IMR-90 (cell line): Measurements from ENCODE around the gene RHOBTB3. TPM values are rescaled to one million over a fixed set of nuclear protein-coding genes. Genes with fewer than 3 reads are reported as not detected.

Experiments used
- ATAC-seq: fragments of 200-7000 bp; cut with Tn5 transposase; 2 replicates; pipeline ENCODE4 v1.9.1; 2020; ENCODE audit warnings: low read depth, mild to moderate bottlenecking, moderate library complexity
- BruUV-seq: library from RNA; stranded (reverse); fragments of 400-500 nt; replicated peaks from 2 replicates; lab custom pipeline; 2021; lab: Mats Ljungman, UMichigan
- CTCF ChIA-PET: fragments of 300-600 bp; formaldehyde crosslinking; extraction: SDS; loops from one replicate; lab custom pipeline; 2021; ENCODE audit warnings: antibody characterized with exemption; lab: Yijun Ruan, JAX
- POLR2A ChIA-PET: fragments of 300-600 bp; sonication (Branson Sonifier 250); formaldehyde crosslinking; loops from one replicate; lab custom pipeline; 2022; ENCODE audit warnings: antibody characterized with exemption; ENCODE audit not compliant: unreplicated experiment; lab: Charles Lee
- DNase-seq: peaks from one replicate; pipeline ENCODE4 v3.0.0; 2013
- H2AFZ ChIP-seq: replicated peaks from 2 replicates; pipeline ENCODE3; 2013; ENCODE audit warnings: low read length, mild to moderate bottlenecking; ENCODE audit not compliant: poor library complexity
- H2AK5ac ChIP-seq: 2 replicates; pipeline ENCODE4 v1.6.1; 2013; ENCODE audit warnings: low read depth, low read length, inconsistent platforms
- H2AK9ac ChIP-seq: replicated peaks from 2 replicates; pipeline ENCODE3; 2013; ENCODE audit warnings: mild to moderate bottlenecking, low read depth, low read length, moderate library complexity; ENCODE audit not compliant: poor library complexity
- H2BK120ac ChIP-seq: 2 replicates; pipeline ENCODE4 v1.6.1; 2013; ENCODE audit warnings: low read depth, low read length, inconsistent platforms
- H2BK15ac ChIP-seq: 3 replicates; pipeline ENCODE4 v1.6.1; 2013; ENCODE audit warnings: low read depth, low read length, inconsistent platforms
- H2BK20ac ChIP-seq: 2 replicates; pipeline ENCODE4 v1.6.1; 2013; ENCODE audit warnings: low read depth, mild to moderate bottlenecking, inconsistent platforms, low read length, moderate library complexity
- H2BK5ac ChIP-seq: 2 replicates; pipeline ENCODE4 v1.6.1; 2013; ENCODE audit warnings: mild to moderate bottlenecking, low read depth, low read length, inconsistent platforms; ENCODE audit not compliant: poor library complexity, severe bottlenecking
- H3K14ac ChIP-seq: replicated peaks from 2 replicates; pipeline ENCODE4 v1.6.1; 2013; ENCODE audit warnings: low read depth, low read length, inconsistent platforms
- H3K18ac ChIP-seq: 2 replicates; pipeline ENCODE4 v1.6.1; 2013; ENCODE audit warnings: low read depth, low read length, control low read depth
- H3K23ac ChIP-seq: 2 replicates; pipeline ENCODE4 v1.6.1; 2013; ENCODE audit warnings: low read depth, low read length, inconsistent platforms
- H3K27ac ChIP-seq: 2 replicates; pipeline ENCODE4 v1.5.1; 2013; ENCODE audit warnings: mild to moderate bottlenecking, control low read depth, low read length; ENCODE audit not compliant: insufficient read depth
- H3K27me3 ChIP-seq: 2 replicates; pipeline ENCODE4 v1.6.1; 2013; ENCODE audit warnings: low read length; ENCODE audit not compliant: control insufficient read depth, insufficient read depth
- H3K36me3 ChIP-seq: 2 replicates; pipeline ENCODE4 v1.6.1; 2013; ENCODE audit warnings: low read length, mixed read lengths; ENCODE audit not compliant: control insufficient read depth, insufficient read depth
- H3K4ac ChIP-seq: 2 replicates; pipeline ENCODE4 v1.6.1; 2013; ENCODE audit warnings: low read depth, low read length, inconsistent platforms
- H3K4me1 ChIP-seq: 2 replicates; pipeline ENCODE4 v1.6.1; 2013; ENCODE audit warnings: low read length, mixed read lengths; ENCODE audit not compliant: control insufficient read depth, insufficient read depth
- H3K4me2 ChIP-seq: 2 replicates; pipeline ENCODE4 v1.6.1; 2013; ENCODE audit warnings: low read depth, mild to moderate bottlenecking, control low read depth, low read length, moderate library complexity
- H3K4me3 ChIP-seq: 2 replicates; pipeline ENCODE4 v1.5.1; 2013; ENCODE audit warnings: low read depth, mild to moderate bottlenecking, control low read depth, low read length, moderate library complexity; ENCODE audit not compliant: insufficient read depth
- H3K56ac ChIP-seq: 2 replicates; pipeline ENCODE4 v1.6.1; 2013; ENCODE audit warnings: low read length, inconsistent platforms; ENCODE audit not compliant: insufficient read depth; ENCODE audit errors: extremely low read depth
- H3K79me1 ChIP-seq, 2 experiments: 2 replicates each; pipeline ENCODE4 v1.6.1; 2013; ENCODE audit warnings: low read length in 2 of 2, inconsistent platforms in 1 of 2, low read depth in 1 of 2
- H3K9ac ChIP-seq: 2 replicates; pipeline ENCODE4 v1.6.1; 2013; ENCODE audit warnings: low read depth, low read length, control low read depth
- H3K9me1 ChIP-seq: 2 replicates; pipeline ENCODE4 v1.6.1; 2013; ENCODE audit warnings: low read length, inconsistent platforms; ENCODE audit not compliant: insufficient read depth
- H3K9me3 ChIP-seq: 2 replicates; pipeline ENCODE4 v1.6.1; 2013; ENCODE audit warnings: low read length; ENCODE audit not compliant: control insufficient read depth, insufficient read depth
- H4K20me1 ChIP-seq: 2 replicates; pipeline ENCODE4 v1.6.1; 2013; ENCODE audit warnings: low read length, inconsistent platforms; ENCODE audit not compliant: insufficient read depth
- H4K5ac ChIP-seq: 2 replicates; pipeline ENCODE4 v1.6.1; 2013; ENCODE audit warnings: mild to moderate bottlenecking, low read depth, low read length, control low read depth
- H4K8ac ChIP-seq, 2 experiments: 2 replicates each; pipeline ENCODE4 v1.6.1; 2013; ENCODE audit warnings: low read depth in 2 of 2, low read length in 2 of 2, control low read depth in 1 of 2, inconsistent platforms in 1 of 2
- H4K91ac ChIP-seq: 2 replicates; pipeline ENCODE4 v1.6.1; 2013; ENCODE audit warnings: low read depth, low read length, inconsistent platforms; ENCODE audit not compliant: insufficient read depth
- WGBS, 2 experiments: methylation state at CpG; one replicate each; pipeline versions ENCODE4 v1.1.5 to v1.1.7; 2013; ENCODE audit warnings: missing lambda C conversion rate in 2 of 2; ENCODE audit not compliant: insufficient read length in 1 of 2; ENCODE audit errors: extremely low coverage in 2 of 2; 5-methylcytosine and 5-hydroxymethylcytosine counted together
- dilution Hi-C: fragments of 300-500 bp; cut with HindIII; formaldehyde crosslinking; loops from one replicate; pipeline ENCODE4 v1.14.3; 2018; ENCODE audit warnings: low sequenced_read_pairs; ENCODE audit not compliant: unreplicated experiment
- in situ Hi-C: fragments of 300-500 bp; cut with MboI; formaldehyde crosslinking; loops from 3 replicates; pipeline ENCODE4 v1.14.3; 2019; ENCODE audit warnings: low sequenced_read_pairs, inconsistent platforms, mixed read lengths
- intact Hi-C: fragments of 100-400 bp; cut with micrococcal nuclease; formaldehyde crosslinking; loops from 2 replicates; pipeline ENCODE4 v1.10.0; 2022
- polyA plus RNA-seq, 3 experiments: library from polyadenylated mRNA; depleted of rRNA; stranded (reverse); fragments of >200 nt; gene quantifications; 2 replicates each; pipeline ENCODE4 v1.2.3, GENCODE V29; 2012; ENCODE audit warnings: low replicate concordance in 1 of 3
- total RNA-seq: library from RNA; depleted of rRNA; stranded (reverse); fragments of >200 nt; gene quantifications from 2 replicates; pipeline ENCODE4 v1.2.3, GENCODE V29; 2012
- TF ChIP-seq, protein P1 (sequence below): conservative IDR thresholded peaks from 2 replicates; pipeline ENCODE4 v1.5.1; 2012; ENCODE audit warnings: mild to moderate bottlenecking, low read depth, low read length, improper control_type of control experiment

The RHOBTB3 gene
- total and polyA plus RNA-seq, 2 of the 4 experiments (the other 2 are of a cell fraction): 117 to 447 TPM

DNA sequence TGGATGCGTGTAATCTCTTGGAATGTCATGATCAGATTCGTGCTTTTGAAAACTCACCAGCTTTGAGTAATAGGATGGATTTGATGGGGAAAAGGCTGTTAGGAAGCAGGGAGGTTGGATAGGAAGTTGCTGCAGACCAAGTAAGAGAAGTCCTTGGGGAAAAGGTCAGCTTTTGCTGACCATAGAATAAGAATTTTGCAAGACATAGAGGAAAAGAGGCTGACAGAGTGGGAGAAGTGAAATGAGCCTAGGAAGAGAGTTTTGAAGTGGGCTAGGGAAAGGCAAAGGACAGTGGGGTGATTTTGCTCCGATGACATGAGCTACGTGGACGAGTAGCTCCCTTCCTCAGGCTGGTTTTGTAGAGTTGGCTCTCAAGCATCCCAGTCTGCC, 31.5 kb downstream of the RHOBTB3 start:
- POLR2A ChIA-PET: no interaction called here

More for the DNA sequence above, 31.5 kb downstream of the RHOBTB3 start:
- Histone ChIP-seq H2BK20ac (peak overlapping the region; percentile 70), H3K9me1 (peaks cover 15% of the 10 kb centered on the region), H3K4me3 (no peak overlapping the region), H3K14ac (peak overlapping the region; percentile 78), H3K56ac (no peak overlapping the region), H3K4me2 (peak overlapping the region; percentile 61; the same call in 1 of the 2 replicates), H3K9me3 (no peaks in the 10 kb centered on the region), H2AFZ (no peak overlapping the region), H4K5ac (peak overlapping the region; percentile 27), H3K27ac (peak overlapping the region; percentile 62), H4K8ac (peak overlapping the region; percentile 62 to 73), H2AK9ac (no peak overlapping the region), H3K23ac (peak overlapping the region; percentile 73; the same call in 1 of the 2 replicates), H3K36me3 (peaks cover 30% of the 10 kb centered on the region), H3K27me3 (no peaks in the 10 kb centered on the region), H3K79me1 (peaks cover 15 to 45% of the 10 kb centered on the region in 2 experiments), H3K18ac (peak overlapping the region; percentile 56), H4K20me1 (no peaks in the 10 kb centered on the region), H2BK120ac (peak overlapping the region; percentile 85), H4K91ac (peak overlapping the region; percentile 51), H3K9ac (peak overlapping the region; percentile 28; the same call in 1 of the 2 replicates), H3K4ac (peak overlapping the region; percentile 89), H3K4me1 (peaks cover 27% of the 10 kb centered on the region), H2AK5ac (peak overlapping the region; percentile 98), H2BK5ac (peak overlapping the region; percentile 94), H2BK15ac (peak overlapping the region; percentile 57)
- TF ChIP-seq, protein P1, sequence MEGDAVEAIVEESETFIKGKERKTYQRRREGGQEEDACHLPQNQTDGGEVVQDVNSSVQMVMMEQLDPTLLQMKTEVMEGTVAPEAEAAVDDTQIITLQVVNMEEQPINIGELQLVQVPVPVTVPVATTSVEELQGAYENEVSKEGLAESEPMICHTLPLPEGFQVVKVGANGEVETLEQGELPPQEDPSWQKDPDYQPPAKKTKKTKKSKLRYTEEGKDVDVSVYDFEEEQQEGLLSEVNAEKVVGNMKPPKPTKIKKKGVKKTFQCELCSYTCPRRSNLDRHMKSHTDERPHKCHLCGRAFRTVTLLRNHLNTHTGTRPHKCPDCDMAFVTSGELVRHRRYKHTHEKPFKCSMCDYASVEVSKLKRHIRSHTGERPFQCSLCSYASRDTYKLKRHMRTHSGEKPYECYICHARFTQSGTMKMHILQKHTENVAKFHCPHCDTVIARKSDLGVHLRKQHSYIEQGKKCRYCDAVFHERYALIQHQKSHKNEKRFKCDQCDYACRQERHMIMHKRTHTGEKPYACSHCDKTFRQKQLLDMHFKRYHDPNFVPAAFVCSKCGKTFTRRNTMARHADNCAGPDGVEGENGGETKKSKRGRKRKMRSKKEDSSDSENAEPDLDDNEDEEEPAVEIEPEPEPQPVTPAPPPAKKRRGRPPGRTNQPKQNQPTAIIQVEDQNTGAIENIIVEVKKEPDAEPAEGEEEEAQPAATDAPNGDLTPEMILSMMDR: no peak
- DNase-seq (no peak), ATAC-seq (no peak)
- CTCF ChIA-PET: interaction anchor here (1.7 kb wide), 1 partner anchor 19 kb away, joined by 4 read pairs; no protein-coding TSS in a partner anchor
- 0% methylated on average over 1 of the region's 5 CpGs; no CpG with 5 or more reads in 1 of the 2 experiments for WGBS, 2 experiments
- BruUV-seq: no TSS peak
- intact Hi-C loops (no loop called here), in situ Hi-C loops (no loop called here), dilution Hi-C loops (no loop called here)
